Esophagus muscularis mucosa (tissue), 4 donors: ENCODE results near the gene CCDC146. TPM values are rescaled to one million over a fixed set of nuclear protein-coding genes. Genes with fewer than 3 reads are reported as not detected.

Experiments
- DNase-seq: peaks from one replicate; pipeline ENCODE4 v3.0.0-alpha.2; 2017; ENCODE audit errors: extremely low spot score
- H3K27ac ChIP-seq, 4 donors: fragments of 200-600 bp; sonication (generic); replicated peaks in 1 of 4; 1 replicate in 3 of 4; 2 replicates in 1 of 4; pipeline ENCODE4 v1.5.1; 2016 to 2019; ENCODE audit warnings: mild to moderate bottlenecking in 1 of 4
- H3K27me3 ChIP-seq, 4 donors: fragments of 200-600 bp; sonication (generic); one replicate each; pipeline versions ENCODE4 v1.5.1 to v1.6.0; 2016 to 2019
- H3K36me3 ChIP-seq, 4 donors: fragments of 200-600 bp; sonication (generic); one replicate each; pipeline ENCODE4 v1.5.1; 2016 to 2019
- H3K4me1 ChIP-seq, 4 donors: fragments of 200-600 bp; sonication (generic); one replicate each; pipeline ENCODE4 v1.5.1; 2016 to 2019
- H3K4me3 ChIP-seq, 4 donors: fragments of 200-600 bp; sonication (generic); 1 replicate in 2 of 4; 2 replicates in 2 of 4; pipeline ENCODE4 v1.5.1; 2016 to 2019; ENCODE audit warnings: mild to moderate bottlenecking in 4 of 4, moderate library complexity in 1 of 4
- H3K9me3 ChIP-seq, 4 donors: fragments of 200-600 bp; sonication (generic); 1 replicate in 3 of 4; 2 replicates in 1 of 4; pipeline ENCODE4 v1.5.1; 2016 to 2019
- EP300 ChIP-seq: sonication (generic); formaldehyde crosslinking; IDR thresholded peaks from one replicate; pipeline ENCODE4 v1.6.1; 2017; ENCODE audit warnings: antibody characterized with exemption
- POLR2A ChIP-seq: fragments of 450-650 bp; IDR thresholded peaks from one replicate; pipeline ENCODE4 v1.6.1; 2017; ENCODE audit warnings: antibody characterized with exemption, moderate library complexity, mild to moderate bottlenecking, low read depth
- POLR2AphosphoS5 ChIP-seq, 2 donors: sonication (generic); formaldehyde crosslinking; IDR thresholded peaks; one replicate each; pipeline ENCODE4 v1.6.1; 2017; ENCODE audit warnings: antibody characterized with exemption in 2 of 2
- WGBS: methylation state at CpG from one replicate; pipeline ENCODE4 v1.1.5; 2018; 5-methylcytosine and 5-hydroxymethylcytosine counted together
- intact Hi-C: fragments of 100-400 bp; cut with DNase I; formaldehyde crosslinking; loops from one replicate; pipeline ENCODE4 v1.15.1; 2023
- total RNA-seq, 4 donors: library from RNA; depleted of rRNA; stranded (reverse); fragments of >200 nt; gene quantifications; one replicate each; pipeline versions ENCODE4 v1.1.0 to v1.2.1, GENCODE V29; 2016
- TF ChIP-seq, protein P1 (sequence below), 3 experiments: fragments of 200-600 bp in 2 of 3; fragments of 450-650 bp in 1 of 3; sonication (generic) in 2 of 3; IDR thresholded peaks; one replicate each; pipeline ENCODE4 v1.5.1; 2017 to 2019; ENCODE audit warnings: antibody characterized with exemption in 3 of 3, mild to moderate bottlenecking in 2 of 3, moderate library complexity in 1 of 3

CCDC146 gene
- total RNA-seq, 4 donors from 2014 or later: 14.1 to 21.0 (median 16.2) TPM

- TF ChIP-seq EP300 (no peak), POLR2AphosphoS5 (IDR thresholded peaks at IDR 0.05) (no peak), POLR2A (no peak)
- TF ChIP-seq, protein P1, sequence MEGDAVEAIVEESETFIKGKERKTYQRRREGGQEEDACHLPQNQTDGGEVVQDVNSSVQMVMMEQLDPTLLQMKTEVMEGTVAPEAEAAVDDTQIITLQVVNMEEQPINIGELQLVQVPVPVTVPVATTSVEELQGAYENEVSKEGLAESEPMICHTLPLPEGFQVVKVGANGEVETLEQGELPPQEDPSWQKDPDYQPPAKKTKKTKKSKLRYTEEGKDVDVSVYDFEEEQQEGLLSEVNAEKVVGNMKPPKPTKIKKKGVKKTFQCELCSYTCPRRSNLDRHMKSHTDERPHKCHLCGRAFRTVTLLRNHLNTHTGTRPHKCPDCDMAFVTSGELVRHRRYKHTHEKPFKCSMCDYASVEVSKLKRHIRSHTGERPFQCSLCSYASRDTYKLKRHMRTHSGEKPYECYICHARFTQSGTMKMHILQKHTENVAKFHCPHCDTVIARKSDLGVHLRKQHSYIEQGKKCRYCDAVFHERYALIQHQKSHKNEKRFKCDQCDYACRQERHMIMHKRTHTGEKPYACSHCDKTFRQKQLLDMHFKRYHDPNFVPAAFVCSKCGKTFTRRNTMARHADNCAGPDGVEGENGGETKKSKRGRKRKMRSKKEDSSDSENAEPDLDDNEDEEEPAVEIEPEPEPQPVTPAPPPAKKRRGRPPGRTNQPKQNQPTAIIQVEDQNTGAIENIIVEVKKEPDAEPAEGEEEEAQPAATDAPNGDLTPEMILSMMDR (IDR thresholded peaks at IDR 0.05): no peak
- Histone ChIP-seq H3K36me3 (peaks cover 0 to 9% (median 3%) of the 10 kb centered on the region in 4 donors), H3K27ac (no peak overlapping the region), H3K27me3 (no peaks in the 10 kb centered on the region), H3K4me1 (peaks cover 0 to 13% (median 6%) of the 10 kb centered on the region in 4 donors), H3K9me3 (no peaks in the 10 kb centered on the region), H3K4me3 (no peak overlapping the region)
- no peak for DNase-seq
- intact Hi-C loops: no loop called here
- WGBS: 73% methylated on average over 1 of the region's 1 CpG
These were observed 135.6 kb downstream of the CCDC146 start for GRCh38 chr7:77258014-77258413.

DNA sequence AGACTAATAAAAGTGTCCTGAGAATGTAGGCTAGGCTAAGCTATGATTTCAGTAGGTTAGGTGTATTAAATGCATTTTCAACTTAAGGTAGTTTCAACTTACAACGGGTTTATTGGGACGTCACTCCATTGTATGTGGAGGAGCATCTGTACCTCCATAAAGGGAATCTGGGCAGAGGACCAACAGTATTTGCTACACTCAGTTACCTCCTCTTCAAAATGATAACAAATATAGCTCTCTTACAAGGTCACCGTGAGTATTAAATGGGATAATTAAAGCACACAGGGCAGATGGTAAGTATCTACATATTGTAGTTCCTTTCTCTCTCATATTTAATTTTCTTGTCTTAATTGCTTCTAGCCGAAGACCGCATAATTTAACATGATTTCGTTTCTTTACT is 136.2 kb downstream of the CCDC146 start:
- Histone ChIP-seq H3K36me3 (peaks cover 0 to 9% (median 3%) of the 10 kb centered on the region in 4 donors), H3K27me3 (no peaks in the 10 kb centered on the region), H3K9me3 (no peaks in the 10 kb centered on the region), H3K27ac (no peak overlapping the region), H3K4me3 (no peak overlapping the region), H3K4me1 (peaks cover 0 to 8% (median 3%) of the 10 kb centered on the region in 4 donors)
- intact Hi-C loops: no loop called here
- DNase-seq: no peak
- WGBS: 85% methylated on average over 6 of the region's 6 CpGs
- TF ChIP-seq EP300 (no peak), POLR2AphosphoS5 (IDR thresholded peaks at IDR 0.05) (no peak)
- TF ChIP-seq, protein P1 (IDR thresholded peaks at IDR 0.05): no peak

DNA sequence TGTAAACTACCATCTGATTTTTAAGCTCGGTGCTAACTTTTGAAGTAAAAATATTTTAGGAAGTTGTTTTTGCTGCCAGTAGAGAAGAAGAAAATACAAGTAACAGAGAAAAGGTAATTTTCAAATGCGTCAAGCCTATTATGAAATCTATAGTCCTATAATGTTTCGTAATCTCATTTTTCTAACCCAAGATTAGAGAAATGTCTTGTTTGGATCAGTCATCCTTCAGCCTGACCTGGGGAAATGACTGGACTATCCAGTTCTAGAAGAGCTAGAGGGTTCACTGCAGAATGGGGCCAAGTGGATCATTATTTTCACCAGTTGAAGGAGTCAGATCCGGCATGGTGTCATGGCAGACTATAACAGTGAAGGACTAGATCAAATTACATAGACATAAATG is 139.9 kb downstream of the CCDC146 start:
- no peak for TF ChIP-seq POLR2AphosphoS5 (IDR thresholded peaks at IDR 0.05)
- TF ChIP-seq POLR2A: no peak
- no peak for TF ChIP-seq EP300
- TF ChIP-seq, protein P1 (IDR thresholded peaks at IDR 0.05): no peak
- intact Hi-C loops: no loop called here
- Histone ChIP-seq H3K4me1 (no peaks in the 10 kb centered on the region), H3K4me3 (no peak overlapping the region), H3K27me3 (no peaks in the 10 kb centered on the region), H3K27ac (no peak overlapping the region), H3K9me3 (no peaks in the 10 kb centered on the region), H3K36me3 (peaks cover 0 to 11% (median 5%) of the 10 kb centered on the region in 4 donors)
- WGBS: 96% methylated on average over 4 of the region's 4 CpGs
- DNase-seq: no peak

DNA sequence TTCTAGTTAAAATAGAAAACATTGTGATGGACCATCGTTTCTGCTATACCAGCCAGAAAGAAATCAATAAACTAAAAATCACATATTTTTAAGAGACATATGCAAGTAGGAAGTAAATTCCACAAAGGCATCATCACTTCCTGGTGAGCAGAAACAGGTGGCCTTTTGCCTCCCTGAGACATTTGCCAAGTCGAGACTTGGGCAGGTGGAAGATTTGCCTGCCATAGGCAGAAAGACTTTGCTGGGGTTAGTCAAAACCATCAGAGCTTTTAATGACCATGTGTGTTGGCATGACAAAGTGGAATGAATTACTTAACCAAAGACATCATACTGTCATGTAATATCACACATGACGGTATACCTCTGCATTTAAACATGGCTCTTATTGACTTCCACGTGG is 143.3 kb downstream of the CCDC146 start:
- TF ChIP-seq POLR2A (no peak), EP300 (no peak), POLR2AphosphoS5 (IDR thresholded peaks at IDR 0.05) (no peak)
- TF ChIP-seq, protein P1 (IDR thresholded peaks at IDR 0.05): no peak
- Histone ChIP-seq H3K27ac (no peak overlapping the region), H3K36me3 (peaks cover 0 to 11% (median 3%) of the 10 kb centered on the region in 4 donors), H3K4me3 (no peak overlapping the region), H3K9me3 (no peaks in the 10 kb centered on the region), H3K27me3 (no peaks in the 10 kb centered on the region), H3K4me1 (peaks cover 12 to 17% (median 14%) of the 10 kb centered on the region in 4 donors)
- 81% methylated on average over 4 of the region's 4 CpGs for WGBS
- intact Hi-C loops: no loop called here
- DNase-seq: no peak

DNA sequence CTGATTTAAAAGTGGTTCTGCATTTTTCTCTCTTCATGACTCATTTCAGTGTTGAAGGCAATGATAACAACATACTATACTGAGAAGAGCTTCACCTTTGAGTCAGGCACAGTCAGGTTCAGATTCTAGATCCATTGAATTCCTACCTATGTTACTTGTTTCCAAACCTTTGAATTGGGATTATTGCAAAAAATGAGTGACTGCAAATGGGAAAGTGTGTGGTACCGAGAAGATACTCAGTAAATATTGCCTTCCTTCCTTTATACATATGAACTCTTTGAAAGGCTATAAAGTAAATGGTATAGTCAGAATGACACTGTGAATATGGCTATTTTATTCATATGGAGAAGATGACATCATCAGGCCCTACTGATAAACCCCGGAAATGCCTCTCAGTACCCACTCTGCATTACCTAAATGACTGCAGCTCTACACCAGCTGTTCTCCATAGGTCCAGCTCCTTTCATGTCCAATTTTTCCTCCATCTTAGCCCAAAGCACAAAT is 143.9 kb downstream of the CCDC146 start:
- no peaks in the 10 kb centered on the region for H3K27me3 ChIP-seq
- intact Hi-C loops: no loop called here
- TF ChIP-seq POLR2A (no peak), EP300 (no peak), POLR2AphosphoS5 (IDR thresholded peaks at IDR 0.05) (no peak)
- TF ChIP-seq, protein P1 (IDR thresholded peaks at IDR 0.05): no peak

More for the DNA sequence above, 143.9 kb downstream of the CCDC146 start:
- no peak overlapping the region for H3K27ac ChIP-seq
- no peaks in the 10 kb centered on the region for H3K9me3 ChIP-seq
- DNase-seq: no peak
- H3K36me3 ChIP-seq: peaks cover 0 to 11% (median 3%) of the 10 kb centered on the region in 4 donors
- 92% methylated on average over 2 of the region's 2 CpGs for WGBS
- H3K4me3 ChIP-seq: no peak overlapping the region
- peaks cover 13 to 17% (median 15%) of the 10 kb centered on the region in 4 donors for H3K4me1 ChIP-seq
